Stimulated activated effector memory CD8-positive, alpha-beta T cell treated with anti-CD3 and anti-CD28 coated beads, Interleukin-12 subunit alpha, Interleukin-12 subunit beta, amount 100 ng/mL, for 72 hours (primary cell): Measurements from ENCODE around the gene GREB1.
A peak's percentile ranks its signal among the peaks of the same experiment; 100 is the strongest.

ENCODE experiments used
- ATAC-seq: fragments of 150-1000 bp; cut with Tn5 transposase; 2 replicates; pipeline ENCODE4 v1.10.0; 2021
- DNase-seq, 2 donors: peaks; one replicate each; pipeline ENCODE4 v3.0.0; 2021 to 2022; ENCODE audit warnings: low spot score in 2 of 2
- H3K27ac Mint-ChIP-seq: one replicate; pipeline ENCODE4 v1.8.0; 2022; ENCODE audit warnings: mild to moderate bottlenecking, mixed read lengths
- H3K36me3 Mint-ChIP-seq: one replicate; pipeline ENCODE4 v1.8.0; 2022; ENCODE audit warnings: mild to moderate bottlenecking, mixed read lengths
- H3K4me1 Mint-ChIP-seq: one replicate; pipeline ENCODE4 v1.8.0; 2022; ENCODE audit warnings: mixed read lengths
- H3K4me3 Mint-ChIP-seq: one replicate; pipeline ENCODE4 v1.8.0; 2022; ENCODE audit warnings: mild to moderate bottlenecking, mixed read lengths
- H3K9me3 Mint-ChIP-seq: one replicate; pipeline ENCODE4 v1.8.0; 2022; ENCODE audit warnings: mixed read lengths

The GREB1 gene

DNA sequence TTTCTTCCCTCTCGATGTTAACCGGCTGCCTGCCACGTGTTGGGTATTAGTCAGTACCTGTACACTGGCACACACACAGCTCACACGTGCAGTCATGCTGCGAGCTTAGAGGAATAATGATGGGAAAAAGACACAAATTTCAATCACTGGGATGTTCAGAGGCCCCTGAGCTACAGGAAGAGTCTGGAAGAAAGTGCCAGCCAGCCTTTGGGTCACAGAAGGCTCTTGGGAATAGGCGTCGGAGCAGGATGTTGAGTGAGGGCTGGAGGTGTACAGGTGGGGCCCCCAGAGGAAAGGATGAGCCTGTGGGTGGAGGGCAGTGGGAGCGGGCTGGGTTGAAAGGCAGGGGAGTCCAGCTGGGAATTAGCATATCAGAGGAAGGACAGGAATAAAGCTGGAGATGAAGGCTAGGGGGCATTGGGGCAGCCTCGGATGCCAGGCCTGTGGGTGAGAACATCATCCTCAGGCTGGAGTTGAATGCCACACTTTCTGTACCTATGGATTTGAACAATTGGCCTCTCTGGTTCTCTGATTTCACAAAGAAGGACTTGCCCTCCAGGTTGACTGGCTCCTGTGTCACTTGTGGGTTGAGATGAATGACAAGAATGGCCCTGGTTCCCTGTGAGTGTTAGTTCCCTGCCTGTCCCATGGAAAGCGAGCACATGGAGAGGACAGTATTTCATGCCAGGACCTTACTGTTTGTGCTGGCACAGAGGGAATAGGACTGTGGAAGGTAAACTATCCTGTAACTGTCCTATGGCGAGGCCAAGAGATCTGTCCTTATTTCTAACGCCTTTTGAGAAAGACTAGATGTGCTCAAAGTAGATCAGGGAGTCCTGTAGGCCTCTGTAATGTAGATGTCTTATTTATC is 40.6 kb downstream of the GREB1 start:
- Mint-ChIP-seq H3K4me3 (no peak overlapping the region), H3K4me1 (peaks cover 8% of the 10 kb centered on the region), H3K36me3 (no peaks in the 10 kb centered on the region), H3K9me3 (no peaks in the 10 kb centered on the region), H3K27ac (no peak overlapping the region)
- DNase-seq (no peak), ATAC-seq (no peak)

DNA sequence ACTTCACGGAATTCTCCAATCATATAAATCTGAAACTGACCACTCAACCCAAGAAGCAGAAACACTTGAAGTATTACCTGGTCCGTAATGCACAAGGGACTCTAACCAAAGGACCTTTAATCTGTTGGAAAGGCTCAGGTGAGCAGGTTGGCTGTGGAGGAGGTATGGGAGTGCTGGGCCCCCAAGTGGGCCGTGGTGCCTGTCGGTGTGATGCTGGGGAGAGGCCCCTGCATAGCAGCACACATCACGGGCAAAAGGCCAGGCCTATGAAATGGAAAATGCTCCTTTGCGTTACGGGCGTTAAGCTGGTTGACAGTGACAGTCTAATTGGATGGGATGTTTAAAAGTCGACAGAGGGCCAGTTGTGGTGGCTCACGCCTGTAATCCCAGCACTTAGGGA is 42.6 kb downstream of the GREB1 start:
- no peak for ATAC-seq
- H3K4me1 Mint-ChIP-seq: peaks cover 16% of the 10 kb centered on the region

DNA sequence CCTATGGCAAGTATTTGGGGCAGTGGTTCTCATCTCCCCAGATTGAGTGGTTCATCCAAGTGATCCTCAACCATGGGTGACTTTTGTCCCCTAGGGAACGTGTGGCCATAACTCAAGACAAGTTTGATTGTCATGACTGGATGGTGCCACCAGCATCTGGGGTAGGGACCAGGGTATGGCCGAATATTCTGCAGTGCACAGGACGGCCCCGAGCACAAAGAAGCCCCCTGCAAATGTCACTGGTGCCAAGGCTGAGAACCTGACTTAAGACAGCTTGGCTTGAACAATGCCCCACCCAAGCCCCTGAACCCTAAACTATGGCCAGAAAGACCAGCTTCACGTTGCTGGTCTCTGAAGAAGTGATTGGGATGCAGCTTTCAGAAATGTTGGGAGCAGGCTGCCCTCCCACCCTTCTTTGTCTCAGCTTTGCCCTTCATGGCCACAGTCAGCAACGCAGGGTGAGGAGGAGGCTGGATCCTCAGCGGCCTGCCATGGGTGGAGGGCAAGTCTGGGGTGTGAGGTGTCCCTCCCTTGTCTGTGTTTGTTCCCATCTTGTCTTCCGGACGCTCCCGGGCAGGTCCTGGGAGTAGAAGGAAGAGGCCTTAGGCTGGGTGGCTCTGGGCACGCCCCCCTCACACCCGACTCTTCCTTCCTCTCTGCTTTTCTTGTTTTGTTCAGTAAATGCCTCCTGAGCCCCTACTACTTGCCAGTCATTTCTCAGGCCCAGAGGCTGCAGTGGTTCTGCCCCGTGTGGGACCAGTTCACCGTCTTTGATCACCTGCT is 43.4 kb downstream of the GREB1 start:
- Mint-ChIP-seq H3K4me3 (no peak overlapping the region), H3K4me1 (peaks cover 16% of the 10 kb centered on the region), H3K36me3 (no peaks in the 10 kb centered on the region), H3K27ac (no peak overlapping the region), H3K9me3 (no peaks in the 10 kb centered on the region)
- ATAC-seq (no peak), DNase-seq (no peak)

More for the DNA sequence above, 42.6 kb downstream of the GREB1 start:
- no peak for DNase-seq
- Mint-ChIP-seq H3K27ac (no peak overlapping the region), H3K36me3 (no peaks in the 10 kb centered on the region), H3K9me3 (no peaks in the 10 kb centered on the region), H3K4me3 (no peak overlapping the region)

DNA sequence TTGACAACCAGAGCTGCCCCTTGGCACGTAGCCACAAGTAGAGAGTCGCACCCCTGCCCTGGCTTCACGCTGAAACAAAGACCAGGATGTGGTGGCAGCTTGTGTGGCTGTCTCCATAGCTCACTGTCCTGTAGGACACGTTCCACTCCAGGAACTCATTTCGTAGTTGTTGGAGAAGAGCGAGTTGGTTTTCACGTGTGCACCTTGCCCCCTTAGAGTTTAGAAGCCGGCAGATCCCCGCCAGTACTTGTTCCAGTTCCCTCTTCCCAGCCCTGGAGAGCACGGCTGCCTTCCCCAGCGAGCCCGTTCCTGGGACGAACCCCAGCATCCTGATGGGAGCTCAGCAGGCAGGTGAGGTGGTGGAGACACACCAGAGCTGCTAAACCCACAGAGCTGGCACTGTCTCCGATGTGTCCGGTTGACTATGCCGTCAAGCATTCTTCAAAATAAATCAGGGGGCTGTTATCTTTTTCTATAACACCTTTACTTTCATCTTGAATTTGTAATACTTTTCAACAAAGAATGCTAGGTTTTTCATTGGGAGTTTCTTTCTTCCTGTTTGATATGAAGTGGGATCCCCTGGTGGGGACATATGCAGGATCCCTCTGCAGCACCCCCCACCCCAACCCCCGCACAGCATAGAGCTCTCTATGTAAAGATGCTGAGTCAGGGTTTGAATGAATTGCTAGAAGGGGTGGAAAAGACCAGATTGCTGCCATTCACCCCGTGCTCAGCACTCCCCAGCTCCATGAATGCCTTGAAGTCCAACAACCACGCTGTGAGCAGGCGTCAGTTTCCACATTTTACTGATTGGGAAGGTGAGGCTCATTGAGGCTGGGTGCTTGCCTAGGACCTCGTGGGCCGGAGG is 44.5 kb downstream of the GREB1 start:
- Mint-ChIP-seq H3K27ac (no peak overlapping the region), H3K4me1 (peaks cover 23% of the 10 kb centered on the region), H3K36me3 (no peaks in the 10 kb centered on the region), H3K9me3 (no peaks in the 10 kb centered on the region), H3K4me3 (no peak overlapping the region)
- ATAC-seq: no peak
- no peak for DNase-seq

DNA sequence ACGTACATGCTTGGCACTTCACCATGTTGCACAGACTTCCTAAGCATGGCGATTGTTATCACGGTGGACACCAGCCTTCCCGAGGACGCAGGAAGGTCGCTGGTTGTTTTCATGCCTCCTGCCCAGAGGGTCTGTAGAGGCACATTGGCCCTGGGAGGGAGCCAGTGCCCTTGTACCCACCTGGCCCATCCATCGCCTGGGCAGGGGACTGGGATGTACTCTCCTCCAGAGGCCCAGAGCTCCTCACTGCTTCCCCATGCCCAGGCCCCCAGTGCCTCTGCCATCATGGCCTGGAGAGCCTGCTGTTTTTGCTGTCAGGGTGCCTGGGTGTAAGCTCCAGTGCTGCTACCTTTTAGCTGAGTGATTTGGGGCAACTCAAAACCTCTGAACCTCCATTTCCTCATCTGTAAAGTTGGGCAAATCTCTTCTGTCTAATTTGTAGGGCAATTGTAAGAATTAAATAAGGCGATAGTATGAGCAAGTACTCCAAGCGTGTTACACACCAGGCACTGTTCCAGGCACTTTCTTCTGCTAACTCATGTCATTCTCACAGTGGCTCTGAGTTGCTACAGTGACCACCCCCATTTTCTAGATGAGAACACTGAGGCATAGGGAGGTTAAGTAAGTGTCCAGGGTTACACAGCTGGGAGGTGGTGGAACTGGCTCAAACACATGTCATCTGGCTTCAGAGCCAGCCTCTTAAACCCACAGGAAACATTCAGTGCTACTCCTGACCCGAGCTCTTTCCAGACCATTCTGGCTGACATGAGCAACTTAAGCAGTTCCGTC is 45.3 kb downstream of the GREB1 start:
- H3K36me3 Mint-ChIP-seq: no peaks in the 10 kb centered on the region
- ATAC-seq (no peak), DNase-seq (no peak)
- H3K4me1 Mint-ChIP-seq: peaks cover 30% of the 10 kb centered on the region
- no peak overlapping the region for H3K4me3 Mint-ChIP-seq
- no peaks in the 10 kb centered on the region for H3K9me3 Mint-ChIP-seq
- H3K27ac Mint-ChIP-seq: peak overlapping the region; percentile 23

DNA sequence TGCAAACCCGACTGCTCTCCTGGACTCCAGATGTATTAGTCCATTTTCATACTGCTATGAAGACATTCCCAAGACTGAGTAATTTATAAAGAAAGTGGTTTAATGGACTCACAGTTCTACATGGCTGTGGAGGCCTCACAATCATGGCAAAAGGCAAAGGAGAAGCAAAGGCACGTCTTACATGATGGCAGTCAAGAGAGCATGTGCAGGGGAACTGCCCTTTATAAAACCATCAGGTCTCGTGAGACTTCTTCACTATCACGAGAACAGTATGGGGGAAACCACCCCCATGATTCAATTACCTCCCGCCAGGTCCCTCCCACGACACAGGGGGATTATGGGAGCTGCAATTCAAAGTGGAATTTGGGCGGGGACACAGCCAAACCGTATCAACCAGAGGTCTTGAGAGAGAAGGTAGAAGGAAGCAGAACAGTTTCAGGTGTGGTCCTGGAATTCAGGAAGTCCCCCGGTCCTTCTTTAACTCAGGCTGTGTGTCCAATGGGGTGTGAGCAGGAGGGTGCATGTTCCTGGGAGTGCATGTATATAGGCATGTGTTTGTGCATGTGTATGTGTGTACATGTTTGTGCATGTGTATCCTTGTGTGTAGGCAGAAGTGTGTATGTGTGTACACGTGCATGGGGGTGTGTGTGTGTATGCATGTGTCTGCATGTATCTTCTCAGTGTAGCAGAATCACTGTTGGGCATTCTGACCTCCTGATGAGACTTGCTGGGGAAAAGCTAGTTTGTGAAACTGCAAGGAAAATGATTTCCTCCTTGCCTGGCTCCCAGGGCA is 46.2 kb downstream of the GREB1 start:
- Mint-ChIP-seq H3K36me3 (no peaks in the 10 kb centered on the region), H3K4me3 (no peak overlapping the region), H3K4me1 (peaks cover 35% of the 10 kb centered on the region), H3K9me3 (no peaks in the 10 kb centered on the region), H3K27ac (peak overlapping the region; percentile 23)
- DNase-seq (no peak), ATAC-seq (no peak)

DNA sequence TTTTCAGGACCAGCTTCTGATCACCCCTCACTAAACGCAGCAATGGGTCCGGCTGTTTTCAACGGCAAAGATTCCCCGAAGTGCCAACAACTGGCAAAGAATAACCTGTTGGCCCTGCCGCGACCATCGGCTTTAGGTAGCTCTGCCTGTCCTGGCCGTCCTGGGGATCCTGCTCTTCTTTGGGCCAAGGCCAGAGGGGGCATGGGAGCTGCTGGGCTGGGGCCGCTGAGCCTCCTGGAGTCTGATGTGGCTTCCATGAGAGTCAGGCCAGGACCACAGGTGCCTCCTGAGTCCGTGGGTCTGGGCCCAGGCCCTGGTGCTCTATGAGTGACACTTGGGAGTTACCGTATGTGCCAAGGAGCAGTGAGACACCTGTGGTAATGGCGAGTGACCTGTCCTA is 46.9 kb downstream of the GREB1 start:
- no peak overlapping the region for H3K4me3 Mint-ChIP-seq
- no peaks in the 10 kb centered on the region for H3K36me3 Mint-ChIP-seq
- peaks cover 35% of the 10 kb centered on the region for H3K4me1 Mint-ChIP-seq
- ATAC-seq (no peak), DNase-seq (no peak)
- H3K27ac Mint-ChIP-seq: peak overlapping the region; percentile 18
- H3K9me3 Mint-ChIP-seq: no peaks in the 10 kb centered on the region

DNA sequence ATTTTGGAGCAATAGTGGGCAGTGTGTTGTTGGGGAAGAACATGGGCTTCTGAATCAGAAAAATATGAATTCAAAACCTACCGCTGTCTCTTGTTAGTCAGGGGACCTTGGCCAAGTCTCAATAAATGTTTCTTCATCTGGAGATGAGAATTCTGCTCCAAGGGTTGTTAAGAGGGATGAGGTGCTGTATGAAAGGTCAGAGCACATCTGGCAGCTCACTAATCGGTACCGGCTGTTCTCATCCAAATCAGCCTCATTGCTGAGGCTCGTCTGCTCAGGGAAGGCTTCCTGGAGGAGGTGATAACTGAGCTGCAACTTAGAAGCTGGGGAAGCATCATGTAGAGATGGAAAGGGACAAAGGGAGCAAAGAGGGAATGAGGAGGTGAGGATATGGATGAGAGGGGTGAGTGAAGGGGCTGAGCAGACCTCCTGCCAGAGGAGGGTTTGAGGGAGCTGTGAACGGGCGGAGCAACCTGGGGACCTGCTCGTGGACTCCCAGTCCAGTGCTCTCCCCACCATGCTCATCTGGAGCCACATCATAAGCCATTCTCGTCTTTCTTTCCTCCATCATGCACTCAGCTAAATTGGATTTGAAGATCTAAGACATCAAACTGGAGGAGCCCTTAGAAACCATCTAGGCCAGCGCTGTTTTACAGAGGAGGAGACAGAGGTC is 47.4 kb downstream of the GREB1 start:
- H3K9me3 Mint-ChIP-seq: no peaks in the 10 kb centered on the region
- H3K36me3 Mint-ChIP-seq: no peaks in the 10 kb centered on the region
- H3K27ac Mint-ChIP-seq: peak overlapping the region; percentile 18
- ATAC-seq (no peak), DNase-seq (no peak)
- no peak overlapping the region for H3K4me3 Mint-ChIP-seq
- peaks cover 35% of the 10 kb centered on the region for H3K4me1 Mint-ChIP-seq

DNA sequence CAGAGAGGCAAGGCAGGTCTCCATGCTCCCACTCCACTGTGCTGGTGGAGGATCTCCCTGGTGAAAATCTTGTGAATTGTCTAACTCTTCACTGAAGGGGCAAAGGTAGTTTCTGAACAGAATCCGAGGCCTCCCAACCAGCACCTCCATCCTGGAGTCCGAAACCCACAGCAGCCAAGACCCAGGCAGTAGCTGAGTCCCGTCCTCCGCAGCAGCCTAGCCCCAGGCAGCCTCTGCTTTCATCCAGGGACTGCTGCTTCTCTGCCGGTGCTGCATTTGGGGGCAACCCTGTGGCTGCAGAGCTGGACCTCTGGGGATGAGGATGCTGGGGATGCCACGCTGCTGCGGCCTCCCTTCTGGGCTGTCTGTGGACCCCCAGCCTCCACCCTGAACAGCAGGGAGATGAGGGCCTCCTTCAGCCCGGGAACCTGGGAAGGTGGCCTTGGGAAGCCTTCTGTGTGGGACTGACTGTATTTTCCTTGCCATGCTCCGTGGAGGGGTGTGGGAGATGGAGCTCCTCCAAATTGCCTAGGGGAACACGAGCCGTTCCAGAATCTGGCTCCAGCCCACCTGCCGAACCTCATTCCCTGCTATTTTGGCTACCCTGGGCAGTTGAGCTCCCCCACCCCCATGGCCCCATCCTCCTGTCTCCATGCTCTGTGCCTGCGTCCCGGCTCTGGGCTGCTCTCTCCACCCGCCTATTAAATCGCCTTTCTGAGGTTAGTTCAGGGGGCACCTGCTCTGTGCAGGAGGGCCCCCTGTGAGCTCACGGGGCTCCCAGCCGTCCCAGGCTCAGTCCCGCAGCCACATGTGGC is 48.2 kb downstream of the GREB1 start:
- H3K27ac Mint-ChIP-seq: no peak overlapping the region
- H3K4me1 Mint-ChIP-seq: peaks cover 35% of the 10 kb centered on the region
- no peaks in the 10 kb centered on the region for H3K9me3 Mint-ChIP-seq
- no peak overlapping the region for H3K4me3 Mint-ChIP-seq
- ATAC-seq (no peak), DNase-seq (no peak)
- H3K36me3 Mint-ChIP-seq: no peaks in the 10 kb centered on the region

DNA sequence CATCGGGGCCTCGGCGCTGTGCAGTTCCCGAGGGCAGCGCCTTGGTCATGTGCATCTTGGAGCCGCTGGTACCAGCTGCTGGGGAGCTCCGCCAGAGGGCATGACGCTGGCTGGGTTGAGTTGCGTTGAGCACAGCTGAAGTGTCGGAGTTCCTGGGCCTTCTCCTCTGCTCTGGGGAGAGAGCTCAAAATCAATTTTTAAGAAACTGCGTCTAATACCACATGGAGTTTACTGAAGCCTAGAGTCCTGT is 48.7 kb downstream of the GREB1 start:
- peaks cover 35% of the 10 kb centered on the region for H3K4me1 Mint-ChIP-seq
- no peak for DNase-seq
- H3K27ac Mint-ChIP-seq: peak overlapping the region; percentile 27

DNA sequence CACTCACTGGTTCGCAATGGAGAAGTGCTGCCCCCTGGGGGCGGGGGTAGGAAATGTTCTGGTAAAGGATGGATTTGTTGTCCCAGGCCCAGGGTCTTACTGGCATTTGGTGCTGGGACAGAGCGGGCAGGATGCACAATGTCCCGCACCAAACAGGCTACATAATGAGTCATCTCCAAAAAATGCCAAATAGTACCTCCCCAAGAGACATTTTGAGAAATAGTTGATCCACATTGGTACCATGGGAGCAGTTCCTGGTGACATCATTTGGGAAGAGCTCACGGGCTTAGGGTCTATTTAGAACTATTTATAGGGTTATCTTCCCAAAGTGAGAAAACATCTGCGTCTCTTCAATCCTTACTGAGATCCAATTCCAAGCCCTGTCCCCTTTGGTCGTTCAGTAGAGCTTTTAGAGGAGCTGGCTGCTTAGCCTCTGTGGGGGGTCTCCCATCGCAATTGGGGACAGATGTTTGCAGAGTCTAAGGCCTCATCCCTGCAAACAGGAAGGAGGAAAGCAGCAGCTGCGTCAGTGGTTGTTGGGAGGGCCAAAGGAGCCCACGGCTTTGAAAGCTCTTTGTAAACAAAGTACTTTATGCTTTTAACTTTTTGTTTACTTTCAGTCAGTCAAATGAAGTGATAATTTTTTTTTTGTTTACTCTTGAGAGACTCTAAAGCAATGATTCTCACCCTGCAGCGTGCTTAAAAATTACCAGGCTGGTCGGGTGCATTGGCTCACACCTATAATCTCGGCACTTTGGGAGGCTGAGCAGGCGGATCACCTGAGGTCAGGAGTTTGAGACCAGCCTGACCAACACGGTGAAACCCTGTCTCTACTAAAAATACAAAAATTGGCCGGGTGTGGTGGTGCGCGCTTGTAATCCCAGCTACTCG is 49.3 kb downstream of the GREB1 start:
- DNase-seq: peak; percentile 67 to 84
- Mint-ChIP-seq H3K4me3 (no peak overlapping the region), H3K27ac (peak overlapping the region; percentile 27), H3K36me3 (no peaks in the 10 kb centered on the region), H3K4me1 (peaks cover 30% of the 10 kb centered on the region), H3K9me3 (no peaks in the 10 kb centered on the region)
- ATAC-seq: no peak

More for the DNA sequence above, 48.7 kb downstream of the GREB1 start:
- ATAC-seq: no peak
- H3K4me3 Mint-ChIP-seq: no peak overlapping the region
- no peaks in the 10 kb centered on the region for H3K36me3 Mint-ChIP-seq
- H3K9me3 Mint-ChIP-seq: no peaks in the 10 kb centered on the region

DNA sequence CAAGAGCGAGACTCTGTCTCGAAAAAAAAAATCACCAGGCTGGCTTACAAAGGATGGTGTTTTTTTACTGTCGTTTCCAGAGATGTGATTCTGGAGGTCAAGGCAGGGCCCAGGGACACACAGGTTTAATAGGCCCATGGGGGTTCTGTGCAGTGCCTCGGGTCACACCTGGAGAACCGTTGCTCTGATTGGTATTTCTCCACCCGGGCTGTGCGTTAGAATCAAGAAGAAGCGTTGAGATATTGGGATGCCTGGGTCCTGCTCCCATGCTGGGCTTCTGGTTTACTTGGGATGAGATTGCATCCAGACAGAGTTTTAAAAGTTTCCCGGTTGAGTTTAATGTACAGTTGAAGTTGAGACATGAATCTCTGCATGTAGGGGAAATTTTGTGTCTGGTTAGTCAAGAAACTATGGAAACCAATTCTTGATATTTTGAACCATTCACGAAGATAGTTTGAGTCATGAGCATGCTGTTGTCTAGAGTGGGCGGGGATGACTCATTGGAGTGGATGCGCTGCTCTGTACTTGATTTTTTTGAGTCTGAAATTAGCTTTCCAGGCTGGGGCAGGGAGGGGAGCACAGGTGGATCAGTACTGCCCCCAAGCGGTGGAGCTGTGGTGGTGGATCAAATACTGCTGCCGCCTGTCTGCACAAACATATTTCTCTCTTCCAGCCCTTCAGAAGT is 50.1 kb downstream of the GREB1 start:
- DNase-seq (peak; percentile 70 to 88), ATAC-seq (peak; percentile 93)
- Mint-ChIP-seq H3K4me1 (peaks cover 29% of the 10 kb centered on the region), H3K36me3 (no peaks in the 10 kb centered on the region), H3K27ac (peak overlapping the region; percentile 27), H3K4me3 (no peak overlapping the region), H3K9me3 (no peaks in the 10 kb centered on the region)
